HCEC 1CT (cell line): ENCODE results near the gene ATXN1.

ENCODE experiments used
- DNase-seq: peaks from one replicate; pipeline ENCODE4 v3.0.0-alpha.2; 2017

ATXN1 gene

GRCh38 chr6:16596616-16597331, 164.5 kb downstream of the ATXN1 start:
- no peak for DNase-seq

GRCh38 chr6:16595514-16596120, 165.6 kb downstream of the ATXN1 start:
- no peak for DNase-seq

- no peak for DNase-seq
Measured at GRCh38 chr6:16594849-16595248, 166.4 kb downstream of the ATXN1 start.

- no peak for DNase-seq
Measured at GRCh38 chr6:16592223-16592911, 168.9 kb downstream of the ATXN1 start.

GRCh38 chr6:16591396-16592222, 169.7 kb downstream of the ATXN1 start:
- DNase-seq, result no peak

GRCh38 chr6:16585805-16586204, 175.5 kb downstream of the ATXN1 start:
- no peak for DNase-seq

- DNase-seq, result no peak
Measured at GRCh38 chr6:16583144-16583762, 178.0 kb downstream of the ATXN1 start.

- peak; percentile 41 for DNase-seq
Measured at GRCh38 chr6:16582446-16583143, 178.7 kb downstream of the ATXN1 start.

GRCh38 chr6:16578695-16579285, 182.5 kb downstream of the ATXN1 start:
- DNase-seq, result no peak

GRCh38 chr6:16576451-16577368, 184.6 kb downstream of the ATXN1 start:
- peak; percentile 1 for DNase-seq

- no peak for DNase-seq
Measured at GRCh38 chr6:16575655-16576054, 185.6 kb downstream of the ATXN1 start.

GRCh38 chr6:16572943-16573342, 188.3 kb downstream of the ATXN1 start:
- no peak for DNase-seq

- no peak for DNase-seq
Measured at GRCh38 chr6:16572317-16572716, 188.9 kb downstream of the ATXN1 start.

- DNase-seq, result no peak
Measured at GRCh38 chr6:16570946-16571345, 190.3 kb downstream of the ATXN1 start.

GRCh38 chr6:16570221-16570553, 191.1 kb downstream of the ATXN1 start:
- DNase-seq, result no peak

GRCh38 chr6:16568128-16568527, 193.1 kb downstream of the ATXN1 start:
- DNase-seq, result no peak

GRCh38 chr6:16567071-16567470, 194.2 kb downstream of the ATXN1 start:
- DNase-seq, result no peak

- peak; percentile 36 for DNase-seq
Measured at GRCh38 chr6:16564436-16564835, 196.8 kb downstream of the ATXN1 start.

GRCh38 chr6:16563628-16564240, 197.5 kb downstream of the ATXN1 start:
- no peak for DNase-seq

- no peak for DNase-seq
Measured at GRCh38 chr6:16562498-16562897, 198.8 kb downstream of the ATXN1 start.
